IPS-11a (cell line): Measurements from ENCODE around the gene EPB41L2.
"Not testable (repeated sequence)": the region's sequence is repeated elsewhere in the genome, so short reads cannot be mapped to it uniquely, and the experiment has no call there.

Experiments
- H3K4me3 ChIP-seq: one replicate; pipeline ENCODE4 v1.5.1; 2013; ENCODE audit warnings: low read depth, low read length, control low read depth

Gene EPB41L2

DNA sequence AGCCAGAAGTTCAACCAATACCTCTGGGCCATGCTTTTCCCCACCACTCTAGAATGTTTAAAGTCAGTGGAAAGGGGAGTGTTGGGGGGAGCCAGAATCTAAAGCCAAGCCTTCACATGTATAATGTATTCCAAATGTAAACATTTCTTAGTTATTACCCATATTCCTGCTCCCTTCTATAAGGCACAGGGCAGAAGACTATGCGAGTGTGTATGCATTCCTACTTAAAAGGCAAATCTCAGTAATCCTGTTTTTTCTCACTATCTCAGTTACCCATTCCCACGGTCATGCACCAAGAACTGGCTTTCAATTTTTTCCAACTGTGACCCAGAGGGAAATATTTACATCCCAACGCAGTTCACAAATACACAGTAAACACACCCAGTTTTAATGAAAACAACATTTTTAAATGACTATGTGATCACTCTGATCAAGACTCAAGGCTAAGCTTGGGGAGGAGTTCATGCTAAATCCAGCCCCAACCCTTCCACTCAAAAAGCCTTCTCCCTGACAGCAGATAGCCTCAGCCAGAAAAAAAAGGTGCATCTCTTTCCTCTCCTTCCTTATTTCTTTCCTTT, 57.5 kb downstream of the EPB41L2 start:
- H3K4me3 ChIP-seq, result no peak overlapping the region

DNA sequence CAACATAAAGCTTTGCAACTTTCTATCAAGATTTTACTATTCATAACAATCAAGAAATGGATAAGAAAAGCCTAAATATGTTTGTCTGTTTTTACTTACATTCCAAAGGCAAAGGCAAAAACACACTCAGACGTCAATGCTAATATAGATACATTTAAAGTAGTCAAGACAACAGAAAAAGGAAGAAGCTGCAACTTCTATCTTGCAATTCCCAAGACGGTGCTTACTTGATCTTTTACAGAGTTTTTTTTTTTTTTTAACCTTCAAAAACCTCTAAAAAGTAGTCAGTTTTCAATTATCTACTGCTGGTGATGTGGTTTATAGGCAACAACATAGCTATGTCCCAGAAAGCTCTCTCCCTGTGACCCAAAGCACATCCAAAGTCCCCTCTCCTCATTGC, 58.1 kb downstream of the EPB41L2 start:
- no peak overlapping the region for H3K4me3 ChIP-seq

GRCh38 chr6:131004387-131004755, 58.7 kb downstream of the EPB41L2 start:
- H3K4me3 ChIP-seq, result no peak overlapping the region

GRCh38 chr6:131003488-131004386, 59.3 kb downstream of the EPB41L2 start:
- no peak overlapping the region for H3K4me3 ChIP-seq

DNA sequence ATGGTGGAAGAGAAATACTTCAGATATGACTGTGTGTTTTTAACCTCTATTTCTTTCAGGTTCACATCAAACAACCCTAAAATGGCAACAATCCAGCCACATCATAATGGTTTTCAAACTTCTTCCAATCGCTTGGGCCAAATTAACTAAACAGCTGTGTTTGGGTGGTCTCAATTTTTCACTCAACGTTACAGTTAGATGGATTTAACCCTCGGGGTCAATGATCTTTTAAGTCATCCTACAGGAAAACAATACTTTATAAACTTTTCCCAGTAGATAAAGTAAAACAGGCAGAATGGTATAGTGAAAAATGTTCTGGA, 60.4 kb downstream of the EPB41L2 start:
- H3K4me3 ChIP-seq, result no peak overlapping the region

- no peak overlapping the region for H3K4me3 ChIP-seq
Measured at GRCh38 chr6:131001945-131002660, 60.9 kb downstream of the EPB41L2 start.

GRCh38 chr6:131001111-131001736, 61.8 kb downstream of the EPB41L2 start:
- H3K4me3 ChIP-seq, result no peak overlapping the region

DNA sequence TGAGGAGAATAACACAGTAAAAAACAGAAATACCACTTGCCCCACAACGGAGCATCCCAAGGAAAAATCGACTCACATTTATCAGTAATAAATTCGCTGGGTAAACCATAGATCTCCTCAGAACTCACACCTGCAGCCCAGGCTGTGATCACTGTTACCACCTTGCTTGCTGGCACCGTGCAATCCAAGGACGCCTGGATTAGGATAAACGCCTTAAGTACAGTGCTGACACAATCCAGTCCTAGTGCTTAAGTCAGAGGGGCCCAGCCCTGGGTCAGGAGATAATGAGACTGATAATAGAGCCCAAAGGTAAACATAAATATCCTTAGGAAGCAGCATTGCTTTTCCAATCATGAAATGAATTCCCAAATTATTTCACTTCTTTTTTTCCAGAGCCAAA, 62.5 kb downstream of the EPB41L2 start:
- no peak overlapping the region for H3K4me3 ChIP-seq

GRCh38 chr6:130997061-130997753, 65.8 kb downstream of the EPB41L2 start:
- H3K4me3 ChIP-seq, result no peak overlapping the region

GRCh38 chr6:130996635-130997034, 66.4 kb downstream of the EPB41L2 start:
- no peak overlapping the region for H3K4me3 ChIP-seq

DNA sequence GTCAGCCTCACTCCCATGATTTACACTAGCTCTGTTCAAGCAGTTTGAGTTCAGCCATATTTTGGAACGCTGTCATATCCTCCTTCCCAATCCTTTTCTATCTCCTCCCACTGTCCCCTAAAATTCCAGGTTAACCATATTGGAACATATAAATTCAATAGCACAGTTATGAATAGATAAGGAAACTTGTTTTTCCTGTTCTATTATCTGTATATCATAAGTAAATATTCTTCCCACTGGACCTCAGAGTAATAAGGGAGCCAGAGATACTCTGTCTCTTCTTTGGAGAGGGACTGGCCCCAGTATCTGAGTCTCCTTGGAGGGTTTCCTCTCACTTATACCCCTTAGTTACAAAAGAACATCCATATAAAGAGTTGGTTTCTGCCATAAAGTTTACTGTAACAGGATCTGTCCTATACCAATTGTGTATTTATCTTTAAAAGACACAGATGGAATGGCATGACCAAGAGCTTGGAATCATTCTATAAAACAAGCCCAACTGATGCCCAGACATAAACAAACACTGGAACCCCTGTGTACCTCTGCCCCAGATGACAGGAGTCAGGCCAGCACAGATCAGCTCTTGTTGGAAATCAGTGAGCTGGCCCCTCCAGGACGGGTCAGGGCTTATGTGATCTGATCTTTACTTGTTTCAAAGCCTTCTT, 67.1 kb downstream of the EPB41L2 start:
- no peak overlapping the region for H3K4me3 ChIP-seq

DNA sequence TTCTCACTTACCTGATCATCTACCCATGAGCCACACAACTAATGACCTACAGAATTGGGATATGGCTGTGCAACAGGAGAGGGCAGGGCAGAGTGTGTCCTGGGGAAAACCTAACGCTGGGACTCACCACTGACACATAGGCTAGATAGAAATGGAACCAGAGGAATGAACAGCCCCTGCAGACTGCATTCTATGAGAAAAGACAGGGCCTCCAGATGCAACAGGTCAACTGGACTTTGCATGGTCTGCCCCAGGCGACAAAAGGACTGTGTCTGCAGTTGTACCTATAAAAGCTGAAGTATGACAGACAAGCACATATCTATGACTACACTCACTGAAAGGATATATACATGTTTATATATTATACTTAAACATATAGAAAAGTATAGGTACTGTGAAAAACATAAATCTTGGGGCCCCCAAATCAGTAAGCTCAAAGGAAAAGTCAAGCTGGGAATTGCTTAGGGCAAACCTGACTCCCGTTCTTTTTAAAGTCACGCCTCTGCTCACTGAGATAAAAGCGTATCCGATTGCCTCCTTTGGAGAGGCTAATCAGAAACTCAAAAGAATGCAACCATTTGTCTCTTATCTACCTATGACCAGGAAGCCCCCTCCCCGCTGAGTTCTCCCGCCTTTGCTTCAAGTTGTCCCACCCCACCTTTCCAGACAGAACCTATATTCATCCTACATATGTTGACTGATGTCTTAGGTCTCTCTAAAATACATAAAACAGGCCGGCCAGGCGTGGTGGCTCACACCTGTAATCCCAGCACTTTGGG, 68.5 kb downstream of the EPB41L2 start:
- no peak overlapping the region for H3K4me3 ChIP-seq

GRCh38 chr6:130993292-130993765, 69.7 kb downstream of the EPB41L2 start:
- H3K4me3 ChIP-seq, result no peak overlapping the region

GRCh38 chr6:130991422-130992137, 71.5 kb downstream of the EPB41L2 start:
- no peak overlapping the region for H3K4me3 ChIP-seq

DNA sequence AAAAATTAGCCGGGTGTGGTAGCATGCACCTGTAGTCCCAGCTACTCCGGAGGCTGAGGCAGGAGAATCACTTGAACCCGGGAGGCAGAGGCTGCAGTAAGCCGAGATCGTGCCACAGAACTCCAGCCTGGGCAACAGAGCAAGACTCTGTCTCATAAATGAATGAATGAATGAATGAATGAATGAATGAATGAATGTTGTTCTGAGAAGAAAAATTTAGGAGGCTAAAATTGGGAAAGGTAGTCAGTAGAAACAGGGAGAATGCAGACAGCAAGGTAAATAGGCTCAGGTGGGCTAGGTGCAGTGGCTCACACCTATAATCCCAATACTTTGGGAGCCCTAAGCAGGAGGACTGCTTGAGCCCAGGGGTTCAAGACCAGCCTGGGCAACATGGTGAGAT, 75.5 kb downstream of the EPB41L2 start:
- not testable (repeated sequence) for H3K4me3 ChIP-seq

DNA sequence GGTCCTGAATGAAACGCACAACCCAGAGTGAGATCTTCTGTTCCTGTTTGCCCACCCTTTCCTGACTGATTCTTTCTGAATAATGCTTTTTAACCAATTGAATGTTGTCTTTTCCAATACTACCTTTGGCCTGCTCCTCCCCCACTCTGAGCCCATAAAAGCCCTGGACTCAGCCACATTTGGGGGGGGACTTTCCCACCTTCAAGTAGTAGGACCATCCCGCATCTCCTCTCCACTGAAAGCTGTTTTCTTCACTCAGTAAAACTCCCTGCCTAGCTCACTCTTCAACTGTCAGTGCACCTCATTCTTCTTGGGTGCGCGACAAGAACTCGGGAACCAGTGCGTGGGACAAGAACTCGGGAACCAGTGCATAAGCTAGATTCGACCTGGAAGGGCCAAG, 77.9 kb downstream of the EPB41L2 start:
- no peak overlapping the region for H3K4me3 ChIP-seq

GRCh38 chr6:130982941-130983456, 80.0 kb downstream of the EPB41L2 start:
- H3K4me3 ChIP-seq, result no peak overlapping the region

DNA sequence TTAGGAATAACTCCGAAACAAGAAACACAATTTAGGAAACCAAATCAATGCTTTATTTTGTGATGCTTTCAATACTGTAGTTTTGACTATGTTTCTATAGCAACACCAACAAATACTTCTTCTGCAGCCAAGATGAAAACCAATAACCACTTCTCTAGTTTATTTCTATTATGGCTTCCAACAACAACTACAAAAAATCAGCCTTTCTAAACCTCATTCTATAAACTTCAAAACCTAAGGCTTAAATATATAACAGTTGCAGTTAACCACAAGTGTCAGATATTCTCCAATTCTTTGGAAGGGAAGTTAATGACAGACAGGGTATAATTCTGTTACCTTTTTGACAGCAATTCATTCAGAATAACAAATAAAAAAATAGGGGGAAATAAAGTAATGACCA, 80.9 kb downstream of the EPB41L2 start:
- H3K4me3 ChIP-seq, result no peak overlapping the region

GRCh38 chr6:130981409-130981808, 81.6 kb downstream of the EPB41L2 start:
- H3K4me3 ChIP-seq, result no peak overlapping the region
